Heart right ventricle (tissue), 16 donors: ENCODE data around the gene ALDOB. TPM values are rescaled to one million over a fixed set of nuclear protein-coding genes. Genes with fewer than 3 reads are reported as not detected.

Experiments
- ATAC-seq, 8 donors: fragments of 200-7000 bp; cut with Tn5 transposase; one replicate each; pipeline ENCODE4 v1.9.1; 2020; ENCODE audit warnings: mild to moderate bottlenecking in 8 of 8, moderate library complexity in 8 of 8, moderate number of reproducible peaks in 1 of 8
- DNase-seq, 2 donors: peaks; one replicate each; pipeline ENCODE4 v3.0.0-alpha.2; 2020
- H3K27ac ChIP-seq, 10 donors: fragments of 200-600 bp; sonication (generic) in 2 of 10; one replicate each; pipeline versions ENCODE4 v1.5.0 to v1.8.0; 2020 to 2022; ENCODE audit warnings: mild to moderate bottlenecking in 3 of 10
- H3K27me3 ChIP-seq, 7 donors: fragments of 200-600 bp; one replicate each; pipeline ENCODE4 v1.8.0; 2021 to 2022; ENCODE audit warnings: mild to moderate bottlenecking in 2 of 7
- H3K36me3 ChIP-seq, 9 donors: fragments of 200-600 bp; sonication (generic) in 1 of 9; one replicate each; pipeline versions ENCODE4 v1.5.0 to v1.8.0; 2020 to 2022; ENCODE audit warnings: mild to moderate bottlenecking in 2 of 9
- H3K4me1 ChIP-seq, 9 donors: fragments of 200-600 bp; sonication (generic) in 1 of 9; one replicate each; pipeline versions ENCODE4 v1.5.0 to v1.8.0; 2020 to 2022; ENCODE audit warnings: mild to moderate bottlenecking in 4 of 9
- H3K4me3 ChIP-seq, 10 donors: fragments of 200-600 bp; sonication (generic) in 2 of 10; one replicate each; pipeline versions ENCODE4 v1.5.0 to v1.8.0; 2020 to 2022; ENCODE audit warnings: mild to moderate bottlenecking in 7 of 10, moderate library complexity in 2 of 10
- H3K9me3 ChIP-seq, 11 donors: fragments of 200-600 bp in 10 of 11; sonication (generic) in 2 of 11; one replicate each; pipeline versions ENCODE4 v1.5.0 to v1.8.0; 2013 to 2022; ENCODE audit warnings: mild to moderate bottlenecking in 2 of 11, control low read depth in 1 of 11, moderate library complexity in 1 of 11
- WGBS, 2 donors: extraction: QIAGEN DNeasy Blood & Tissue Kit; methylation state at CpG; one replicate each; pipeline ENCODE4 v1.1.7; 2013; ENCODE audit warnings: inconsistent platforms in 1 of 2; 5-methylcytosine and 5-hydroxymethylcytosine counted together
- intact Hi-C, 10 donors: fragments of 100-400 bp; cut with DNase I; formaldehyde crosslinking; loops; one replicate each; pipeline versions ENCODE4 v1.11.1 to v1.14.2; 2022
- polyA plus RNA-seq, 2 donors: library from polyadenylated mRNA; stranded (reverse); fragments of 200-250 nt; gene quantifications; one replicate each; pipeline ENCODE4 v1.2.3, GENCODE V29; 2013
- total RNA-seq, 10 donors: library from RNA; stranded (reverse); fragmentation: NEBNext Ultra II Directional in 3 of 10; extraction: Animal tissue kit (Norgen Biotek cat#: 25700) in 3 of 10; gene quantifications; one replicate each; pipeline versions ENCODE4 v1.2.1 to v1.2.4, GENCODE V29; 2021 to 2023
- TF ChIP-seq, protein P1 (sequence below), 9 donors: fragments of 200-600 bp; sonication (generic) in 2 of 9; IDR thresholded peaks; one replicate each; pipeline versions ENCODE4 v1.5.0 to v1.8.0; 2021 to 2022; ENCODE audit warnings: antibody characterized with exemption in 9 of 9, mild to moderate bottlenecking in 5 of 9, moderate library complexity in 1 of 9
- donor health status: Arrhythmogenic right ventricular cardiomyopathy.
- donor health status: ischemic (EF 13 %, LVEDD 7.1; RV severe dilation, severe dysfunction).
- donor health status: healthy with polysubstance abuse.
- donor health status: DM: no; HTN: yes; CAD: no.
- donor health status: DM: no; HTN: no; CAD: no.
- donor health status: ischemic (EF 25% LVEDD 6.9; RV normal size, moderate dysfunction).
- donor health status: ischemic (EF 25% LVEDD 5.7; RV mildly dilated, moderate dysfunction).
- donor health status: healthy.
- donor health status: DM: yes; HTN: yes; CAD: no.
- donor health status: Ischemic cardiomyopathy.
- donor health status: ischemic (EF 35%, LVEDD 5.7; RV mildly dilated, moderate dysfunction).
- donor health status: nonischemic (EF 11% LVEDD 7.7; RV severe dilation, severe dysfunction).
- donor health status: DM: yes; HTN: yes; CAD: no.
- donor health status: PGD.
- donor health status: ischemic (EF 29% LVEDD 5.4; RV normal size, mild dysfunction).
- donor health status: nonischemic (EF 23%, LVEDD 6.1; RV moderate dilation, normal function).

Gene ALDOB
- total and polyA plus RNA-seq, 12 donors = 0.17 to 1.4 (median 0.44) TPM; not detected in 2

DNA sequence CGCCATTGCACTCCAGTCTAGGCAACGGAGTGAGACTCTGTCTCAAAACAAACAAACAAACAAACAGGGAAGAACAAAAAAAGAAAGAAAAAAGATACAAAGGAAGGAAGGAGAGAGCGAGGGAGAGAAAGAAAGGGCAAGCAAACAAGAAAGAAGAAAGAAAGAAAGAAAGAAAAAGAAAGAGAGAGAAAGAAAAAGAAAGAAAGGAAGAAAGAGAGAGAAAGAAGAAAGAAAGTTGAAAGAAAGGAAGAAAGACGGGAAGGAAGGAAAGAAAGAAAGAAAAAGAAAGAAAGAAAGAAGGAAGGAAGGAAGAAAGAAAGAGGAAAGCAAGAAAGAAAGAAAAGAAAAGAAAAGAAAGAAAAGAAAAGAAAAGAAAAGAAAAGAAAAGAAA, 13.1 kb upstream of the ALDOB start:
- Histone ChIP-seq H3K27me3 (peaks cover 0 to 33% (median 0%) of the 10 kb centered on the region in 7 donors), H3K9me3 (no peaks in the 10 kb centered on the region), H3K36me3 (no peaks in the 10 kb centered on the region), H3K27ac (peak overlapping the region in 2 of 10 donors; percentile 74 to 86), H3K4me1 (peaks cover 0 to 25% (median 7%) of the 10 kb centered on the region in 9 donors), H3K4me3 (peak overlapping the region in 6 of 10 donors; percentile 53 to 66 (median 62))
- TF ChIP-seq, protein P1, sequence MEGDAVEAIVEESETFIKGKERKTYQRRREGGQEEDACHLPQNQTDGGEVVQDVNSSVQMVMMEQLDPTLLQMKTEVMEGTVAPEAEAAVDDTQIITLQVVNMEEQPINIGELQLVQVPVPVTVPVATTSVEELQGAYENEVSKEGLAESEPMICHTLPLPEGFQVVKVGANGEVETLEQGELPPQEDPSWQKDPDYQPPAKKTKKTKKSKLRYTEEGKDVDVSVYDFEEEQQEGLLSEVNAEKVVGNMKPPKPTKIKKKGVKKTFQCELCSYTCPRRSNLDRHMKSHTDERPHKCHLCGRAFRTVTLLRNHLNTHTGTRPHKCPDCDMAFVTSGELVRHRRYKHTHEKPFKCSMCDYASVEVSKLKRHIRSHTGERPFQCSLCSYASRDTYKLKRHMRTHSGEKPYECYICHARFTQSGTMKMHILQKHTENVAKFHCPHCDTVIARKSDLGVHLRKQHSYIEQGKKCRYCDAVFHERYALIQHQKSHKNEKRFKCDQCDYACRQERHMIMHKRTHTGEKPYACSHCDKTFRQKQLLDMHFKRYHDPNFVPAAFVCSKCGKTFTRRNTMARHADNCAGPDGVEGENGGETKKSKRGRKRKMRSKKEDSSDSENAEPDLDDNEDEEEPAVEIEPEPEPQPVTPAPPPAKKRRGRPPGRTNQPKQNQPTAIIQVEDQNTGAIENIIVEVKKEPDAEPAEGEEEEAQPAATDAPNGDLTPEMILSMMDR (IDR thresholded peaks at IDR 0.05) = no peak
- WGBS, 2 donors = 50 to 73% methylated on average over 4 of the region's 4 CpGs
- intact Hi-C loops = loop anchor here in 3 of 10 donors (2.0 to 5.0 kb wide), 2 partner anchors 46 to 50 kb away; partner anchors contain the start of genes MRPL50 (in 2 of the 3) and ZNF189 (in 2 of the 3)
- no peak for DNase-seq
- no peak for ATAC-seq

DNA sequence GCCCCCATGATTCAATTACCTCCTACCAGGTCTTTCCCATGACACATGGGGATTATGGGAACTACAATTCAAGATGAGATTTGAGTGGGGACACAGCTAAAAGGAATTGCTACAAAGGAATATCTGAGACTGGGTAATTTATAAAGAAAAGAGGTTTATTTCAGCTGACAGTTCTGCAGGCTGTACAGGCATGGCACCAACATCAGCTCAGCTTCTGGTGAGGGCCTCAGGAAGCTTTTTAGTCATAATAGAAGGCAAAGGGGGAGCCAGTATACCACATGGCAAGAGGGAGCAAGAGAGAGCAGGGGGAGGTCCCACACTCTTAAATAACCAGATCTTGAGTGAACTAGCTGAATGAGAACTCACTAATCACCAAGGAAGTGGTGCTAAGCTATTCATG, 11.2 kb upstream of the ALDOB start:
- no peak overlapping the region for H3K27ac ChIP-seq
- DNase-seq (no peak), ATAC-seq (no peak)
- H3K4me1 ChIP-seq = peaks cover 0 to 37% (median 9%) of the 10 kb centered on the region in 9 donors
- H3K36me3 ChIP-seq = no peaks in the 10 kb centered on the region
- intact Hi-C loops = loop anchor here in 1 of 10 donors (5.0 kb wide), 1 partner anchor 44 kb away; no protein-coding TSS in a partner anchor
- H3K9me3 ChIP-seq = no peaks in the 10 kb centered on the region
- TF ChIP-seq, protein P1 (IDR thresholded peaks at IDR 0.05) = no peak
- no peak overlapping the region for H3K4me3 ChIP-seq
- H3K27me3 ChIP-seq = peaks cover 0 to 33% (median 0%) of the 10 kb centered on the region in 7 donors

DNA sequence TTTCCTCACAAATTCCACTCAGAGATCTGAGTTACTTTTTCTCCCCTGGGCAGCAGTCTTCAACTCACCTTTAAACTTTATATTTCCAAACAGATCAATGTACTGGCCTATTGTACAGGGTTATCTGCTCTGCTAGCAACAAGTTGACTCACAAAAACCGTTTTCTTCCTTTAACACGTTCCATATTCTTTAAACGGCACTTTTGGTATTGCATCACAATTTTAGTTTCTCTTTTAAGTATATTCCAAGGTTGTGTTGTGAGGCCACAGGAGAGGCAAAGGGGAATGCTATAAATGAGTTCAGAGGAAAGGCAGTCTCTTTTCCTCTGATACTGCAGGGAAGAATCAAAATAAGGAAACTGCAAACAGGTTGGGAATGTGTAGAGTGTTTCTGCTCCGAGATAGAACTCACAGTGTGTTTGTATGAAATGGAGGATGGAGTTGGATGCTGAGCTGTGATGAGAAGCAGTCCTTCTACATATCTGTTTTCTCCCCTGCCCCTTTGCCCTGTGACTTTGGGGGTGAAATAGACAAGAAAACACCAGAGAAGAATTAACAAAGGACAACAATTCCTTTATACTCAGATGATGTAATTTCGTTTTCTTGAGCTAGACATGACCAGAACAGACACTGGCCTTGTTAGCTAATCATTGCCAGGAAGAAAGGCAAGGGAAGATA, 9.9 kb upstream of the ALDOB start:
- intact Hi-C loops = loop anchor here in 1 of 10 donors (5.0 kb wide), 1 partner anchor 43 kb away; no protein-coding TSS in a partner anchor
- DNase-seq (no peak), ATAC-seq (no peak)
- TF ChIP-seq, protein P1 (IDR thresholded peaks at IDR 0.05) = no peak
- Histone ChIP-seq H3K36me3 (no peaks in the 10 kb centered on the region), H3K9me3 (no peaks in the 10 kb centered on the region), H3K27ac (no peak overlapping the region), H3K4me3 (no peak overlapping the region), H3K4me1 (peaks cover 0 to 30% (median 9%) of the 10 kb centered on the region in 9 donors), H3K27me3 (peaks cover 0 to 26% (median 0%) of the 10 kb centered on the region in 7 donors)
- 53 to 61% methylated on average over 5 of the region's 5 CpGs for WGBS, 2 donors

DNA sequence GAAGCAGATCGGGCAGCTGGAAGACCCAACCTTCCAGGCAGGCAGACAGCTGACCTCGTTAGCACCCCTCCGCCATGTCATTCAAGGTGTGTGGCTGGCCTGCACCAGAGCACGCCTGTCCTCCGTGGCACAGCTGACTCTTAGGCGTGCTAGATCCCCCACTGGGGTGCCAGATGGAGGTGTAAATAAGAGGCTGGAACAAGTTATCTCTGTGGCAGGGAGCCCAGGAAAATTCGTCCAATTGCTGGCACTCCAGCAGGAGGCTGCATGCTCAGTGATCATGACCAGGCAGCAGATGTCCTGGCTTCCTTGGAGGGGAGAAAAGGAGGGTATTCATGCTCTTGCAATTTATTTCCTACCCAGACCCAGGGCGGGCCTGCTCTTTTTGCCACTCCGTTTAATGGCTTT, 7.8 kb upstream of the ALDOB start:
- TF ChIP-seq, protein P1 (IDR thresholded peaks at IDR 0.05) = no peak
- 45 to 49% methylated on average over 9 of the region's 9 CpGs for WGBS, 2 donors
- intact Hi-C loops = loop anchor here in 2 of 10 donors (2.0 to 5.0 kb wide), 2 partner anchors 45 to 46 kb away; partner anchors contain the start of genes MRPL50 (in 2 of the 2) and ZNF189 (in 2 of the 2)

More for the DNA sequence above, 7.8 kb upstream of the ALDOB start:
- Histone ChIP-seq H3K27ac (peak overlapping the region in 9 of 10 donors; percentile 8 to 65 (median 46)), H3K27me3 (peaks cover 0 to 8% (median 0%) of the 10 kb centered on the region in 7 donors), H3K4me1 (peaks cover 0 to 21% (median 7%) of the 10 kb centered on the region in 9 donors), H3K9me3 (no peaks in the 10 kb centered on the region), H3K4me3 (no peak overlapping the region), H3K36me3 (no peaks in the 10 kb centered on the region)
- ATAC-seq (peak; percentile 84 to 98 (median 94)), DNase-seq (peak; percentile 55 to 81)
